Muscle of leg (tissue), 11 donors: ENCODE results near the gene PIAS2. TPM values are rescaled to one million over a fixed set of nuclear protein-coding genes. Genes with fewer than 3 reads are reported as not detected.
"Not testable (repeated sequence)": the region's sequence is repeated elsewhere in the genome, so short reads cannot be mapped to it uniquely, and the experiment has no call there.

Source experiments
- DNase-seq: peaks from one replicate; pipeline ENCODE4 v3.0.0; 2013
- H3K27ac ChIP-seq: one replicate; pipeline ENCODE4 v1.5.1; 2013; ENCODE audit warnings: mild to moderate bottlenecking, low read length, control low read depth
- H3K27me3 ChIP-seq: one replicate; pipeline ENCODE4 v1.6.1; 2013; ENCODE audit warnings: low read length; ENCODE audit not compliant: control insufficient read depth, insufficient read depth
- H3K36me3 ChIP-seq: one replicate; pipeline ENCODE4 v1.6.1; 2013; ENCODE audit warnings: low read length; ENCODE audit not compliant: control insufficient read depth, insufficient read depth
- H3K4me1 ChIP-seq: one replicate; pipeline ENCODE4 v1.6.1; 2013; ENCODE audit warnings: low read length; ENCODE audit not compliant: control insufficient read depth, insufficient read depth
- H3K4me3 ChIP-seq: one replicate; pipeline ENCODE4 v1.5.1; 2013; ENCODE audit warnings: low read length, control low read depth
- H3K9me3 ChIP-seq: replicated peaks from 2 replicates; pipeline ENCODE4 v1.6.1; 2013; ENCODE audit warnings: low read depth, low read length; ENCODE audit not compliant: control insufficient read depth
- WGBS: methylation state at CpG from one replicate; pipeline ENCODE4 v1.1.5; 2013; ENCODE audit warnings: missing lambda C conversion rate; ENCODE audit not compliant: insufficient coverage; 5-methylcytosine and 5-hydroxymethylcytosine counted together
- polyA plus RNA-seq, 8 donors: library from polyadenylated mRNA; unstranded; fragments of 120-200 nt; gene quantifications; one replicate each; pipeline versions ENCODE4 v1.2.1 to v1.2.3, GENCODE V29; 2013; ENCODE audit warnings: inconsistent platforms in 1 of 8, low replicate concordance in 1 of 8; ENCODE audit not compliant: insufficient read length in 8 of 8, insufficient read depth in 1 of 8
- total RNA-seq: library from RNA; stranded (reverse); fragments of 120-200 nt; gene quantifications from one replicate; pipeline ENCODE4 v1.2.4, GENCODE V29; 2013

The PIAS2 gene
- total and polyA plus RNA-seq, 9 donors, result 17.2 to 30.4 (median 21.8) TPM

DNA sequence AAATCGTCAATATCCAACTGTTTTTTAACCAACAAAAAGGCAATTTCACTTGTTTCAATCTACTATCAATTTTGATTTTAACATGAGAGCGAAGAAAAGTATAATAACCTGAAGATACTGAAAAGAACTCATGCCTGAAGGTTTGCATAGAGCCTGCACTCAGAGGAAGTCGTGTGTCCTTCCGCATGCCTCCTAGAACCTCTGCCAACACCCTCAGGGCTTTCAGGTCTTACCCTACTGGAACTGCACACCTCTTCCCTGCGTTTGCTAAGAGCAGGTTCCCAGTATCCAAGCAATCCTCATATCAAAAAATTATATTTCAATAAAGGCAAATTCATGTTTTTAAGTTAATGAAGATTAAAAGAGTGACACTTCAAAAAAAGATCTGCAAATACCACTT, 74.7 kb downstream of the PIAS2 start:
- Histone ChIP-seq H3K27me3 (no peaks in the 10 kb centered on the region), H3K27ac (no peak overlapping the region), H3K4me1 (no peaks in the 10 kb centered on the region), H3K9me3 (no peaks in the 10 kb centered on the region), H3K4me3 (no peak overlapping the region), H3K36me3 (peaks cover 4% of the 10 kb centered on the region)
- DNase-seq, result no peak
- WGBS, result no CpG with 5 or more reads among the region's 5 CpGs

DNA sequence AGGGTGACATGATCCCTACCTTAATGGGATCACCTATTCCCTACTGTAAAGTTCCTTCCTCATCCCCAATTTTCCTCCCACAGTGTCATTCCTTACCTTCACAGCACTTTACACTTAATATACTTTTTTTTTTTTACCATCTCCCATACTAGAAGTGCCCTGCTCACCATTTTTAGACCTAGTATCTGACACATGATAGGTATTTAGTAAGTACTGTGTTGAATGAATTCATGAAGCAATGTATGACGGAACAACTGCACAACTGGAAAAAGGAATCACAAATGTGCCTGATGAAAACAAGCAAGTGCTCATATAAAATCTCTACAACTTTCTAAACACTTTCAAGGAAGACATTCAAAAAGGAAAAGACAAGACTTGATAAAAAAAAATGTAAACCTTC, 83.4 kb downstream of the PIAS2 start:
- no peak overlapping the region for H3K4me3 ChIP-seq

DNA sequence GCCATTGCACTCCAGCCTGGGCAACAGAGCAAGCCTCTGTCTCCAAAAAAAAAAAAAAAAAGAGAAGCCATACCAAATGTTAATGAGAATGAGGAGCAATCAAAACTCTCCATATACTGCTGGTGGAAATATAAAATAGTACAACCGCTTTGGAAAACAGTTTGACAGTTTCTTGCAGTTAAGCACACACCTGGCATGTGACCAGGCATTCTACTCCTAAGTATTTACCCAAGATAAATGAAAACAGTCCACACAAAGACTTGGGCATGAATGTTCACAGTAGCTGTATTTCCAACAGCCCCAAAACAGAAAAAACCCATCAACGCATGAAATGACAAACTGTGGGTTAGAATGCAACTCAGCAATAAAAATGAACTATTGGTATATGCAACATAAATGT, 84.5 kb downstream of the PIAS2 start:
- Histone ChIP-seq H3K4me1 (no peaks in the 10 kb centered on the region), H3K27me3 (no peaks in the 10 kb centered on the region), H3K36me3 (peaks cover 9% of the 10 kb centered on the region), H3K4me3 (no peak overlapping the region), H3K27ac (no peak overlapping the region), H3K9me3 (no peaks in the 10 kb centered on the region)
- no CpG with 5 or more reads among the region's 2 CpGs for WGBS
- no peak for DNase-seq

More for the DNA sequence above, 83.4 kb downstream of the PIAS2 start:
- Histone ChIP-seq H3K27ac (no peak overlapping the region), H3K4me1 (no peaks in the 10 kb centered on the region), H3K27me3 (no peaks in the 10 kb centered on the region), H3K9me3 (no peaks in the 10 kb centered on the region), H3K36me3 (peaks cover 4% of the 10 kb centered on the region)
- no CpG with 5 or more reads among the region's 1 CpG for WGBS
- DNase-seq, result no peak

DNA sequence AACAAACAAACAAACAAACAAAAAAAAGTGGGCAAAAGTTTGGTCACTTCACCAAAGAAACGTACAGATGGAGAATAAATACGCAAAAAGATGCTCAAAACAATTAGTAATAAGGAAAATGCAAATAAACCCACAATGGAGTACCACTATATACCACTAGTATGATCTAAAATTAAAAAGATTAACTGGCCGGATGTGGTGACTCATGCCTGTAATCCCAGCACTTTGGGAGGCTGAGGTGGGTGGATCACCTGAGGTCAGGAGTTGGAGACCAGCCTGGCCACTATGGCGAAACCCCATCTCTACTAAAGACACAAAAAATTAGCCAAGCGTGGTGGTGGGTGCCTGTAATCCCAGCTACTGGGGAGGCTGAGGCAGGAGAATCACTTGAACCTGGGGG, 84.9 kb downstream of the PIAS2 start:
- H3K36me3 ChIP-seq, result peaks cover 11% of the 10 kb centered on the region
- not testable (repeated sequence) for H3K27me3 ChIP-seq, H3K4me1 ChIP-seq, H3K27ac ChIP-seq, H3K4me3 ChIP-seq, DNase-seq, H3K9me3 ChIP-seq
- no CpG with 5 or more reads among the region's 5 CpGs for WGBS

DNA sequence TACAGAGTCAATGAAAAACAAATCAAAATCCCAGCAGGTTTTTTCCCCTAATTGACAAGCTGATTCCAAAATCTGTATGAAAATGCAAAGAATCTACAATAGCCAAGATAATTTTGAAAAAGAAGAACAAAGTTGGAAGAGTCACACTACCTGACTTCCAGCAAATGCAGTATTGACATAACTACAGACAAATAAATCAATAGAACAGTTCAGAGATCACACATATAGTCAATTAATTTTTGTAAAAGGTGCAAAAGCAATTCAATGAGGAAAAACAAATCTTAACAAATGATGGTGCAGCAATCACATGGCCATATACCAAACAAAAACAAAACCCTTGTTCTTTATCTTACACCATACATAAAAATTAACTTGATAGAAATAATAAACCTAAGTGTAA, 85.9 kb downstream of the PIAS2 start:
- Histone ChIP-seq H3K4me1 (no peaks in the 10 kb centered on the region), H3K9me3 (no peaks in the 10 kb centered on the region), H3K36me3 (peaks cover 16% of the 10 kb centered on the region), H3K4me3 (no peak overlapping the region), H3K27ac (no peak overlapping the region), H3K27me3 (no peaks in the 10 kb centered on the region)
- no peak for DNase-seq

DNA sequence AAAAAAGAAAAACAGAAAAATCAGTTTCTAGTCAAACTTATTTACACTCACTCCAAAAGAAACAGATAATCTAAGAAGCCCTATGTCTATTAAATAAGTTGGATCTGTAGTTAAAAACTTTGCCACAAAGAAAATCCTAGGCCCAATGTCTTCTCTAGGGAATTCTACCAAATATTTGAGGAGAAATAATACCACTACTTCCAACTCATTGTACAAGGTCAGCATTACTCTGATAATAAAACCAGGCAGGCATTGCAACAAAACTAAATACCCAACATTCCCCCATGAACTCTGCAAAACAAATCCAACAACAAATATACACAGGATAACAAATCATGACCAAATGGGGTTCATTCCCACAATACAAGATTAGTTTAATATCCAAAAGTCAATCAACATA, 86.7 kb downstream of the PIAS2 start:
- Histone ChIP-seq H3K9me3 (no peaks in the 10 kb centered on the region), H3K36me3 (peaks cover 16% of the 10 kb centered on the region)

DNA sequence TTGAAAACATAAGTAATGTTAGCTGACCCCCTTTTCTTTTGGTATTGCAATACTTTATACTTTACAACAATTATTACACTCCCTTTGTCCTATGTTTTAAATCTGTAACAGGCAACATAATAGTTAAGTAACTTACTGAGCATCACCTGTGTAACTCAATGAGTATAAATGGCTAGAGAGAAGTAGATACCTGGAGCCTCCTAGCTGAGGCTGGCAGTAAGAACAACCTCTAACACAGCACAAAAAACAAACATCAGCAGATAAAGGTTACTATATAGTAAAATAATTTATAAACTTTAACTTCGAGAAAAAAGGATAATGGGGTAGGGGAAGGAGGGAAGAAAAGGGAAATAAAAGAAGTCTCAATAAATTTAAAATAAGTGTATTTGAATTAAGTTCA, 87.4 kb downstream of the PIAS2 start:
- Histone ChIP-seq H3K4me3 (no peak overlapping the region), H3K36me3 (peaks cover 16% of the 10 kb centered on the region), H3K27me3 (no peaks in the 10 kb centered on the region), H3K4me1 (no peaks in the 10 kb centered on the region), H3K27ac (no peak overlapping the region), H3K9me3 (no peaks in the 10 kb centered on the region)
- DNase-seq, result no peak
- no CpG with 5 or more reads among the region's 1 CpG for WGBS

More for the DNA sequence above, 86.7 kb downstream of the PIAS2 start:
- no peak overlapping the region for H3K27ac ChIP-seq
- H3K4me3 ChIP-seq, result no peak overlapping the region
- H3K4me1 ChIP-seq, result no peaks in the 10 kb centered on the region
- no peaks in the 10 kb centered on the region for H3K27me3 ChIP-seq
- DNase-seq, result no peak

DNA sequence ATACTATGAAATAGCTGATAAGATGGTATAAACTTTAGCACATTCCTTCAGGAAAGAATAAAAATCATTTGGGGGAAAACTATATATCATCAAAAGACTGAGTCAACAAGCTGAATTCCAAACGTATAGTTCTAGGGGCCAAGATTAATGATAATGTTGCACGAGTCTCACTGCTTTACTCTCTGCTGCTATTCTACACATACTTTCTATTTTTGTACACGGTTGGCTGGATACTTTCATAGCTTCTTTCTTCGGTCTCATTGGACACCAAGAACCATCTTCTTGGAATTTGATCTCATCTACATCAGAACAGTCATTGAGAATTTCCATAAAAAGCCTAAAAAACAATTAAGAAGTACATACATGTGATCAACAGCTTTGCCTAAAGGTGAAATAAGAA, 87.8 kb downstream of the PIAS2 start:
- Histone ChIP-seq H3K4me3 (no peak overlapping the region), H3K36me3 (peaks cover 16% of the 10 kb centered on the region), H3K9me3 (no peaks in the 10 kb centered on the region), H3K27me3 (no peaks in the 10 kb centered on the region), H3K27ac (no peak overlapping the region), H3K4me1 (no peaks in the 10 kb centered on the region)
- DNase-seq, result no peak
- 85% methylated on average over 4 of the region's 4 CpGs for WGBS

DNA sequence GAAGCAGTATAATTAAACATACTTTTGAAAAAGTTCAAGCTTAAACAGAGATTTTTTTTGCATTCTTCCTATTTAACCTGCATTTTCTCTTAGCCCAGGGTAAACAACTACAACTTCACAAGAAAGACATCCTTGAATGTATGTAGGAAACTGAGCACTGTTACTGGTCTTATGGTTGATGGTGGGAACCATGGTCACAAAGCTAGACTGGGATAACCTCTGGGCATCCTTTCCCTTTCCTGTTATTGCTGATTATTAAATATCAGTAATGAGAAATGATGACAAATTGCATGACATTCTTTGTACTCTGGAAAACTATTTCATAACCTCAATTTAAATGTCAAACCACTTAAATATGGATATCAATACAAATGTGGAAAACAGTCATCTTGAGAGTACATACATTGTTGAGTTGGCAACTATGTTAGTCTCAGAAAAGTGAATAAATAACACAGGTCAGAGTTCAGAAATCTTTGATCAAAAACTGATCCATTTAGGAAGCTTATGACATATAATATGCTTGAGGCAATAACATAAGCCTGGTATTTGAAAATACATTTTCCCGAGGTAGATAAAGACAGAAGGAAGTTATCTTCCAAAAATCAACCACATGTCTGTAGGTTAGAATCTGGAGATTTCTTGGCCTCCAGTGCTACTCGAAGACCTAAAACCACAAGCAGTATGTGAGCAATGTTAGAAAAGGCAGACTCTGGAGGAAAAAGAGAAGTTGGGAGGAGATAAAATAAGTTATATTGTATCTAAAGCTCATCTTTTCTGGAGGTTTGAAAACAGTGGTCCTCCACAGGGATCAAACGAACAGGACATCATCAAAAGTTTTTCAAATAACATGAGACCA, 95.2 kb downstream of the PIAS2 start:
- Histone ChIP-seq H3K27ac (no peak overlapping the region), H3K9me3 (no peaks in the 10 kb centered on the region), H3K36me3 (peaks cover 4% of the 10 kb centered on the region), H3K4me1 (no peaks in the 10 kb centered on the region), H3K27me3 (no peaks in the 10 kb centered on the region), H3K4me3 (no peak overlapping the region)
- DNase-seq, result no peak
- WGBS, result no CpG with 5 or more reads among the region's 3 CpGs

DNA sequence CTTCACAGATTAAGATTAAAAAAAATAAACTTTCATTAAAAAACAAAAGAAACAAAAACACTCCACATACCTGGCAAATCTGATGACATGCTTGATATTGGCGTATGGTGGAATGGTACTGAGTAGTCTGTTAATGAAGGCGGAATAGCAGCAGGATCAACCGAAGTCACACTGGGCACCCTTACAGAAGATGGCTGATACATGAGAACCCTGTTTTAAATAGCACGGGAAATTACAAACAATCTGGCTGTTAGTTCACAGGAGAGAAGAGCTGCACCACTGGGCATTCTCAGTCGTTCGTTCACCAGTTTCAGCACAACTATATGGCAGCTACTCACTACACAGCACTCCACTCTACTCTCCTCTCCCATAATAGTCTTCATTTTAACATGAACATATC, 96.4 kb downstream of the PIAS2 start:
- no peaks in the 10 kb centered on the region for H3K9me3 ChIP-seq
- H3K36me3 ChIP-seq, result peaks cover 3% of the 10 kb centered on the region
- no peaks in the 10 kb centered on the region for H3K4me1 ChIP-seq
- no peak overlapping the region for H3K4me3 ChIP-seq
- H3K27me3 ChIP-seq, result no peaks in the 10 kb centered on the region
- DNase-seq, result peak; percentile 11
- H3K27ac ChIP-seq, result peak overlapping the region; percentile 55
- 90% methylated on average over 5 of the region's 6 CpGs for WGBS

DNA sequence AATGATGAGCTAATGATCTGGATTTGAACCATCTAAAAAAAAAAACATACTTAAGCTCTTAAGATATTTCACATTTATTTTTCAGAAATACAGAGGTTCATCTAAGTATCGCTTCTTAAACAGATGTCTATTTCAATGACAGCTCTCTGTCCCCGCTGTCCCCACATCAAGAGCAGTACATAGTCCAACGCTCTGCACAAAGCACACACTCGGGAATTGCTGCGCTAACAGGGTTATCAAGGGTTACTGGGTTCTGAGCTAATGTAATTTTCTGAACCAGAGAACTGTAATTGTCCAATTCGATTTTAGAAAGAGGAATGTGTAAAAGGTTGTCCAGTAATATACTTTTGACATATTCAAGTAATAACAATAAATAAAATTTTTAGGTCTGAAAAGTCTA, 101.6 kb downstream of the PIAS2 start:
- Histone ChIP-seq H3K4me3 (no peak overlapping the region), H3K36me3 (peaks cover 3% of the 10 kb centered on the region), H3K27ac (no peak overlapping the region), H3K4me1 (no peaks in the 10 kb centered on the region), H3K27me3 (no peaks in the 10 kb centered on the region), H3K9me3 (no peaks in the 10 kb centered on the region)
- WGBS, result 100% methylated on average over 1 of the region's 6 CpGs
- no peak for DNase-seq
